Measurements from ENCODE around the gene CERKL.

CERKL gene

GRCh38 chr2:181626671-181627070, 30.2 kb downstream of the CERKL start:
- no peak for FAIRE-seq

GRCh38 chr2:181623159-181623558, 33.7 kb downstream of the CERKL start:
- FAIRE-seq, result no peak

DNA sequence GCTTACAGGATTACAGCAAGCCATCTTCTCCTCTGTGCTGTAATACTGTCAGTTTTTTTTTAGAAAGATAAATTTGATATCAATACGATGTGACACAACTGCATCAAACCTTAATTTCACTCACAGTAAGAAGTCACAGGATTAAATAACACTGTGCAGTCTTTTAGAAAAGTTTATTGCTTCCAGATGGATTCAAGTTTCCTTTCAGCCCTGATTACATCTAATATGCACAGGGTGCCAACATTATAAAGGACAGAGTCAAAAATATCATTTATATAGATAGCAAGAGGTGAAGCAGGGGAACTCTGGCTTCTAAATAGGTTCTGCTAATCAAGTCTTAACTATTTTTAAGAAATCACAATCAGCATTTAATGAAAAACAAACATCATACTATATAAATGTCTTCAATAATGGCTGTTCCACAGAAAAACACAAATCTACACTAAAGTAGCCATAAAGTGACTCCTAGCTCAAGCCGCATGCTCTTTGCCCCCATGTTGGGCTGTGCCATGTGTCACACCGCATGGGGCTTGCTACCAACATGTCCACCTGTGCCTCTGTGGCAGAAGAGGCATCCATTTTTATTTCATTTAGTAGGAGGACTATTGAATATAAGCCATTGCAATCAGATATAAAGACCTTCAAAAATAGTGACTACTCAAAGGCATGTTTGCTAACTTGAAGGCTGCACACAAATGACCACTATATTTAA, 35.0 kb downstream of the CERKL start:
- FAIRE-seq, result no peak

DNA sequence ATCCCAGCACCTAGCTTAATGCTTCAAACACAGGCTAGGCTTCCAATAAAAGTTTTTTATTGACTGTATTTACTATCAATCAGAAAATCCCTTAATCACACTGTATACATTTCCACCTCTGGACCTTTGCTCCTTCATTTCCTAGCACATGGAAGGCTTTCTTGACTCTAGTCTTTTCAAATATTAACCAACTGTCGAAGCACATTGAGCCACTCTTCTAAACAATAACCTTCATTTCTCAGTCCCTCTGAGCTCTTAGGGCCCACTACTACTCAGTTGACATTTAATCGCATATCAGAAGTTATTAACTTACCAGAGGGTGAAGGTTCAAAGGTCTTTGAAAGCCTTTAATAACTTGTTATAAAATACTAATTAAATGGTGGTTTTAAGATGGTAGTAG, 37.4 kb downstream of the CERKL start:
- FAIRE-seq, result no peak

GRCh38 chr2:181616715-181617114, 40.2 kb downstream of the CERKL start:
- no peak for FAIRE-seq

DNA sequence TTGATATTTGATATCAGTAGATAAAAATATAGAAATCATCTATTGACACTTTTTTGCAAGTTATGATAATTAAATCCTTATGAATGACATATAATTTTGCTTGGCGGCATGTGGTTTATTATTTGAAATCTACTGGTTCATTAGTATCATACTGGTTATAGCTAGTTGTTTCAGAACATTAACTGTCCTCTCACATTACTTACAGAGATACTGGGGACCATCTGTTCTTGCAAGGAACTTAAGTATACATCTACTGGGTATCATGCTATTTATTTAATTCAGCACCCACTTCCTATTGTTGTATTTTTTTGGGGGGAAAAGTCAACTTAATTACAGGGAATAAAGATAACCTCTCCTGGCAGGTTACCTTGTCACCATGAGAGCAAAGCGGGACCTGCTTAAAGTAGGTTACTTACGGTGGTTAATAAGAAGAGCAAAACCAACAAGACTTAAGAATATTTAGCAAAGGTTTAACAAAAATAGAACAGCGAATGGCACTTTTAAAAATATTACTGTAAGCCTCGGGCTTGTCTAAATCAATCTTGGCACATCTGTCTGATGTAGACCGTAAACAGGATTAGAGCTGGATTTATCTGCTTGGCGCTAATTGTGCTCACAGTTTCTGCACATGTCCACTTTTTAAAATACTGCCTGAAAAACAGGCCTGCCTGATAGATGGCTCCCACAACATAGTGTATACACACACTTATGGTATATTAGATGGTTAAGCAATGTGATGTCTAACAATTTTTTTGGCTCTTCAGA, 41.8 kb downstream of the CERKL start:
- FAIRE-seq, result no peak

GRCh38 chr2:181613241-181613640, 43.7 kb downstream of the CERKL start:
- FAIRE-seq, result no peak

GRCh38 chr2:181607629-181608590, 49.0 kb downstream of the CERKL start:
- FAIRE-seq, result no peak

- no peak for FAIRE-seq
Measured at GRCh38 chr2:181605889-181606837, 50.7 kb downstream of the CERKL start.

- FAIRE-seq, result no peak
Measured at GRCh38 chr2:181602017-181602416, 54.9 kb downstream of the CERKL start.

DNA sequence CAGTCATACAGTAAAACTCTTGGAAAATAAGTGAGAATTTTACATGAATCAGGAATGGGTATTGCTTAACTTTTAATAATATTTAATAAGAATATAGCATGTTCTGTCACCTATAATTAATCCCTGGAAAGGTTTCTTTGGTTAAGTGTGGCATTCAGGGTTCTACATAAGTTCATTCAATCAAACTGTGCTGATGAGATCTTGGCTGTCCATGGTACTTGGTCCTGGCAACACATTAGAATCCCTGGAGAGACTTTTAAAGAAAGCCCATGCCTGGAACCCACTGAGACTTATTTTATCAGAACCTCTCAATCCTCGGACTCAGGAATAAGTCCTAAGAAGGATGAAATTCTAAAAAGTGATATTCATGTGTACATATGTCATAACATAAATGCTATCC, 60.3 kb downstream of the CERKL start:
- no peak for FAIRE-seq

DNA sequence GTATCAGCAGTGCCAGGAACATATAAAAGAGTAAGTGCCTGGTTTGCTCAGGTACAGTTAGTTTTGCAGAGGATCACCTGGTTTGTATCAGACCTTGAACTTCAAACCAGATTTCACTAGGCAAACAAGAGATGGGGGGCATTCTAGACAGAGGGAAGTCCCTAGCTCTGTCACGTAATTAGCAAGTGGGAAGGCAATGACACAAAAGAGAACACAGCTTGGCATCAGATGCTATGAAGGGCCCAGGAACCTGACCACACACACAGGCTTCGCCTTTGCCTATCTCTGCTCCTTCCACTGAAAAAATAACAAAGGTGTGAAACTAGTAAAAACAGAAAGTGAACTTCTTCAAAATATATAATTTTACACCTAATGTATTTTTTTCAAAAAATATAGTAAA, 62.6 kb downstream of the CERKL start:
- FAIRE-seq, result no peak

GRCh38 chr2:181589779-181590178, 67.1 kb downstream of the CERKL start:
- no peak for FAIRE-seq

DNA sequence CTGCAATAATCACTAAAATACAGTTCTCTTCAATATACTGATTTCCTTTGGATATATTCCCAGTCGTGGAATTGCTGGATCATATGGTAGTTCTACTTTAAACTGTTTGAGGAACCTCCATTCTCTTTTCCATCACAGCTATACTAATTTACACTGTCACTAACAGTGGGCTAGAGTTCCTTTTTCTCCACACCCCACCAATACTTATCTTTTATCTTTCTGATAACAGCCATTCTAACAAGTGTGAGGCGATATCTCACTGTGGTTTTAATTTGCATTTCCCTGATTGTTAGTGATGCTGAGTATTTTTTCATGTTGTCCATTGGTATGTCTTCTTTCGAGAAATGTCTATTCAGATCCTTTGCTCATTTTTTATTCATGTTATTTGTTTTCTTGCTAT, 68.4 kb downstream of the CERKL start:
- FAIRE-seq, result no peak

- no peak for FAIRE-seq
Measured at GRCh38 chr2:181586569-181587081, 70.3 kb downstream of the CERKL start.

- FAIRE-seq, result no peak
Measured at GRCh38 chr2:181585732-181586131, 71.2 kb downstream of the CERKL start.

- FAIRE-seq, result no peak
Measured at GRCh38 chr2:181581534-181581933, 75.4 kb downstream of the CERKL start.

- FAIRE-seq, result no peak
Measured at GRCh38 chr2:181578829-181579228, 78.1 kb downstream of the CERKL start.

- no peak for FAIRE-seq
Measured at GRCh38 chr2:181576431-181576830, 80.5 kb downstream of the CERKL start.

- no peak for FAIRE-seq
Measured at GRCh38 chr2:181575650-181576025, 81.3 kb downstream of the CERKL start.

DNA sequence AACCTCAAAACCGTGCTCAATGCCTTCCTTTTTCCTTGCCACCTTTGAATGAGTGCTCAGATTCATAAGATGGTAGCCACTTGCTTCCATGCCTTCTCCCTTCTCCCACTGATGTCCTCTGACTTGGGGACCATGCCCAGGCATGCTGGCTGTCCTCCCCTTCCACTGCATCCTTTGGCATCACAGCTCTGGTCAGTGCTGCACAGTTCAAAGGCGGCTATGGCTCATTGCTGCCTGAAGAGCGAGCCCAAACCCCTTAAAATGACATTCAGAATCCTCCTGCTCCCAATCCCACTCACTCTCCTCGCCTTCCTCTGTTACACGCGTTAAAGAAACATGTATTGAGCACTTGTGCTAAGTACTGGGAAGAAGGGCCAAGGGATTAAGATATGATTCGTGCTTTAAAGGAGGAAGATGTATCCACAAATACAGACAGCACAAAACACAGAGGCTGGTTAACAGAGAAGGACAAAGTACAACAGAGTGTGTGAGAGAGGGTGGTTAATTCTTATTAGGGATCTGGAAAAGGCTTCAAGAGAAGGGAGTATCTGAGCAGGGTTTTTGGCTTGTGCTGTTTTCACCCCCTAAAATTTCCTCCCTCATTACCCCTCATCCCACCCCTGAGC, 81.8 kb downstream of the CERKL start:
- no peak for FAIRE-seq

DNA sequence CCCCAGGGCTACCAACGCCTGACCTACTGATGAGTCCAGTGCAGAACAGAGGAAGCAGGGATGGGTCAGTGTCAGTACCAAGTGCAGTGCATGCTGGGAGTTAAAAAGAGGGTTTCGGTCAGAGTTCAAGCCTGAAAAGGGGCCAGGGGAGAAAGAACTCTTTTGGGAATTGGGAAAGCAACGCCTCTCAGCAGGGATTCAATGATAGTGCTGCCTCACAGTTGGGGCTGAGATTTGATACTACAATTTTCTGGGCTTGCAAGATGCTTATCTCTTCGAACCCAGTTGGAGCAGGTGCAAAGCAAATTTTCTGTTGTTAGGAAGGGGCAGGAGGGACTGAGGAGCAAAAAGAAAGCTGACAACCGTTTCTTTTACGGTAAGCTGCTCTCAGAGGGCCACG, 82.6 kb downstream of the CERKL start:
- no peak for FAIRE-seq

Measured in TTC549 (cell line).